COR-L47 (cell line): ENCODE results near the gene SND1.
A peak's percentile ranks its signal among the peaks of the same experiment; 100 is the strongest.
"Not testable (repeated sequence)": the region's sequence is repeated elsewhere in the genome, so short reads cannot be mapped to it uniquely, and the experiment has no call there.

Experiments used
- DNase-seq: peaks from one replicate; lab custom pipeline; 2025; lab: John Stamatoyannopoulos, UW

The SND1 gene

GRCh38 chr7:127652333-127653248, 597 bp downstream of the SND1 start:
- no peak for DNase-seq

DNA sequence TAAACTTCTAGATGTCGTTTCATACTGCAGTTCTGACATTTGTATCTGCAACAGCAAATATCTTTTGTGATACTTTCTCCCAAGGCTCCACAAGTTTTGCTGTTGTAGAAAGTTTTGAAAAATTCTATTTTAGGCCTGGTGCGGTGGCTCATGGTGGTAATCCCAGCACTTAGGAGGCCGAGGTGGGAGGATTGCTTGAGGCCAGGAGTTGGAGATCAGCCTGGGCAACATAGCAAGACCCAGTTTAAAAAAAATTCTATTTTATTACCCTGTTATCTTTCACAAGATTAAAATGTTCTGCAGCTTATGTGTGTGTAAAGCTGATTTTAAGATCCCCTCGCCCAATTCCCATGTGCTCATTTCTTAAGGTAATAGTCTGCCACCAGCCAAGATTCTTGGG, 1.4 kb downstream of the SND1 start:
- DNase-seq, result no peak

- no peak for DNase-seq
Measured at GRCh38 chr7:127654404-127655394, 2.7 kb downstream of the SND1 start.

GRCh38 chr7:127655720-127656119, 3.7 kb downstream of the SND1 start:
- no peak for DNase-seq

DNA sequence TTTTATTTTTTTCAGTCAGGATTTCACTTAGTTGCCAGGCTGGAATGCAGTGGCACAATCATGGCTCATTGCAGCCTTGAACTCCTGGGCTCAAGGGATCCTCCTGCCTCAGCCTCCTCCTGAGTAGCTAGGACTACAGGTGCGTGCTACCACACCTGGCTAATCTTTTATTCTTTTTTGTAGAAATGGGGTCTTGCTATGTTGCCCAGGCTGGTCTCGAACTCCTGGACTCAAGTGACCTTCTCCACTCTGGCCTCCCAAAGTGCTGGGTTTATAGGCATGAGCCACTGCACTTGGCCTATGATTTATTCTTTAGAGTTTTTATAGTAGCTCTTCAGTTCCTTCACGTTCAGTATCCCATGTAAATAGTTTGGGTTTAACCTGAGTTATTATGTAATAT, 5.5 kb downstream of the SND1 start:
- DNase-seq, result no peak

DNA sequence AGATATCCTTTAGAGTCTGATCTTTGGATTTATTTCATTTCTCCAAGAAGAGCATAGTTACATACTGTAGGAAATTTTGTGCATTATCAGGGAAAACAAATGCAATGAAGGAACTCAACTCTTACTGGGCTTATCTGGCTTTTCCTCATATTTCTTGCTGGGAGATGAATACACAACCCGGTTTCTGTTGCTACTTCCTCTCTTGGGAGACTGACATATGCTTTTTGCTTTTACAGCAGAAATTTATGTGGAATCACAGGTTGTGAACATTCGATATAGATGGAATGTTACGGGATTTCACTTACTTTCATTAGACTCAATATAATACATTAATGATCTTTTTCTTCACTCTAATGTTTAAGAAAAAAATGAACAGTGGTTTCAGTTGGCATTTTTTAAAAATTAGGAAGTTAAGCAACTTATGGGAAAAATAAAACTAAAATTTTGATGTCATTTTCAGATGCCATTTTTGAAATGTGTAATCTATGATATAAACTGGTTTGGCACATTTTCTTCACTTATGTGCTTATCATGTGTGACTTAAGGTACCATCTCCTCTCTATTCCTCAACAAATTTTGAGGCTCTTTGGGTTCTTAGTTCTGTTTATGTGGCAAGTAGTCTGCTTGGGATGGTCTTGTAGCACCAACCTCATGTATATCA, 7.1 kb downstream of the SND1 start:
- no peak for DNase-seq

DNA sequence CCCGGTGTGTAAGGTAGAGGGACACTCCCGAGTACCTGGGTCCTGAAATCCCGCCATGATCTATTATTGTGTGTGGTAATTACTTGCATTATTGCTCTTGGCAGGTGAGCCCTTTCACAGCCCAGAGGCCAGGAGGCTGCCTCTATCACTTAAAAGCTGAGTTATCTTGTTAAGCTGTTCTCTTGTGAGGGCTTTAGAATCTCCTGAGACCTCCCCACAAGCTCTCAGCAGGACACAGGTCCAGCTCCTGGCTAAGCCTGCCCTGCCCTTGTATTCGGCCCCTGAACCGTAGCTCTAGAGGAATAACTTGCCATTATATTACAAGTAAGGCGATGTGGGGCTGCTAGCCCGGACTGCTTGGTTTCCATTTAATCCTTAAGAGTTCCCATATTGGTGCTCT, 13.9 kb downstream of the SND1 start:
- DNase-seq, result no peak

DNA sequence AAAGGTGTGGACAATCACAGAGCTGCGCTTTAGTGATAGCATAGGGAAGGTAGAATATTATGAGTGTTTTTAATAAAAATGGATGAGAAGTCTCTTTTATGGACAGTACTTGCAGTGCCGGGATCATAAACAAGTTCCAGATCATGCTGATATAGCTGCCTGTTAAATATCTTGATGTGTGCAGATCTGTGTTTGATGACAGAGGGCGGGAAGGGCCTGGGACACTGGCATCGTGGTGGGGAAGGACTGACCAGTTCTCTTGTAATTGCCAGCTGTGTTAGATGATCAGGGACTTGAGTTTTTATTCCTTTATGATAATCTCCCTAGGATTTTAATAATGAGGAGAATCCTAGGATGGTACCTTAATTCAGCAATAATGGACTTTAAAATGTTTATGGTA, 14.6 kb downstream of the SND1 start:
- DNase-seq, result no peak

GRCh38 chr7:127667017-127667670, 15.2 kb downstream of the SND1 start:
- DNase-seq, result no peak

GRCh38 chr7:127667759-127668530, 16.0 kb downstream of the SND1 start:
- no peak for DNase-seq

DNA sequence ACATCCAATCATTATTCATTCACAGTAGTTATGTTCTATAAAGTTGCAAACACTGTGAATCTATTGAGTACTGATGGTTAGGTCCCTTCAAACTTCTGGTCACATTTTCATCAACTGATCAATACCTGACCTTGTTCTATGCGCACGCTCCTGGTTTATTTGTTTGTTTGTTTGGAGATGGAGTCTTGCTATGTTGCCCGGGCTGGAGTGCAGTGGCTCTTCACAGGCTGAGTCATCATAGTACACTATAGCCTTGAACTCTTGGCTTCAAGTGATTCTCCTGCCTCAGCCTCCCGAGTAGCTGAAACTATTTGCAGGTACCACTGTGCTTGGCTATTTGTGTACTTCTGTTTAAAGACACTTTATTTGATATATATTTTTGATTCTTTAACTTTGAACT, 19.3 kb downstream of the SND1 start:
- no peak for DNase-seq

- no peak for DNase-seq
Measured at GRCh38 chr7:127673902-127674301, 21.9 kb downstream of the SND1 start.

- no peak for DNase-seq
Measured at GRCh38 chr7:127674361-127674760, 22.4 kb downstream of the SND1 start.

GRCh38 chr7:127674923-127675322, 22.9 kb downstream of the SND1 start:
- DNase-seq, result not testable (repeated sequence)

DNA sequence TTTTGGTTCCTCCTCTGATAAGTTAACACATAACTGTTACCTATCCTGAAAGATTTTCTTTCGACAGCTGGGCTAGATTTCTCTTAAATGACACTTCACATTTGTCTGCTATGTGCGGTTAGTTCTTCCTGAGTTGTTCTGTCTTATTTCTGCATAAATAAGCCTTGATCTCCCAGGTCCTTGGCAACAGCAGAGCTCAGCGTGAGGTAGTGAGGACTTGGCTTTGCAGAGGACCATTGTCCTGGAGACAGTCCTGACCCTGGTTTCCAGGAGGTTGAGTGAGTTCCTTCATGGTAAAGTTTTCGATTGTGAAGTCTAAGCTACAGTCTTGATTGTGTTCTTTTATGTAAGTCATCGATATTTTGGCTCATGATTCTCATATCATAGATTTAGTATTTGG, 23.7 kb downstream of the SND1 start:
- DNase-seq, result no peak

- DNase-seq, result no peak
Measured at GRCh38 chr7:127677433-127678230, 25.6 kb downstream of the SND1 start.

DNA sequence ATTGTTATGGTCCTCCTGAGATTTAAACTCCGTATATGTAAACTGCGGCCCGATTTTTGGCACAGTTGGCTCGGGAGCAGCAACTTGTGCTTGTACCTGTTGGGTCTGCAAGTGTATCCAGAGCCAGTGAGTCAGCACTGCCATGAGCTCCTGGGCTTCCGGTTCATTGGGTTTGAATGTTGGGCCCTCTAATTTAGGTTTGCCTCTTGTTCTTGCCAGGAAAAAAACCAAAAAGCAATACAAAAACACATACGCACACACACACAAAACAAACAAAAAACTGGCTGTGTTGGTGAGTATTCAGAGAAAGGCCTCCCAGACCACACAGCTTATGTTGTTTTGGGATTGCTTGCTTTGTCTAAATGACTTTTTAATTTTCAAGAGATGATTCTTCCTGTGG, 26.3 kb downstream of the SND1 start:
- DNase-seq, result peak; percentile 62

DNA sequence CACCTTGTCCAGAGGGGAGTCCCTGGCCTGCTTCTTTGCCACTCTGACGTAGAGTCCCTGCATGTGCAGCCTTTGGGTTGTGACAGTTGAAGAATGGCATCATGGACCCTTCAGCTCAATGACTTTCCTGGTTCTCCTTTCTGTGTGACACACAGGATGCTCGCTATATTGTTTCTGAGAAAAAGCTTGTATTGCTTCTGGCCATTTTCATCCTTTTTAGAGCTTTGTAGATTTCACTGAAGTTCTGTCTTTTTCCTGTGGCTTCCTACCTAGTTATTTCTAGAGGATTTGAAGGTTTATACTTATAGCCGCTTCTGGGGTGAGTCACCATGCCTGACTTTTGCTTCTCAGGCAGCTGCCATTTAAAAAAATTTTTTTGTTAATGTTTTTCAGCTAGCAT, 27.0 kb downstream of the SND1 start:
- no peak for DNase-seq

DNA sequence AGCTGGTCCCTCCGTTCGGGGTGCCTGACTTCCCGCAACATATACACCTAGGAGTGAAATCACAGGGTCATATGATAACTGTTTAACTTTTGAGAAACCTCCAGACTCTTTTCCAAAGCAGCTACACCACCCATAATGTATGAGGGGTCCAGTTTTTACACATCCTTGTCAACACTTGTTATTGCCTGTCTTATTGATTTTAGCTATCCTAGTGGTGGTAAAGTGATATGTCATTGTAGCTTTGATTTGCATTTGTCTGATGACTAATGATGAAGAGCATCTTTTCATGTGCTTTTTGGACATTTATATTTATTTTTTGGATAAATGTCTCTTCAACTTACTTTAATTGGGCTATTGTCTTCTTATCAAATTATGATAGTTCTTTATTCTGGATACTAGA, 29.0 kb downstream of the SND1 start:
- no peak for DNase-seq

DNA sequence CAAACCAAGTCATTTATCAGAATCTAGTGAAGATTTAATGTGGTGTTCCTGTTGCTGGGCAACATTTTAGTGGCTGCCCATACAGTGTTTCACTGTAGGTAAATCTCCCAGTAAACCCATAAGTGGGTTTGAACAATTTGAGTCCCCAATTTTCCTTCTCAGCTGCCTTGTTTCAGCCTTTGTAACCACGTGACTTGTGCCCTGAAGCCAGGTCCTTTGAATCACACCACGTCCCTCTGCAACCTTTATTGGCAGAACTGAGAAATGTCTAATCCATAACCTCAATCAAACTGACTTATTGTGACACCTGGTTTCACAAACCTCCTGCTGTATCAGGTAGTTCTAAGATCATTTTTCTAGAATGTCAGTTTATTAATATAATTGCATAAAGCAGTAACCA, 30.1 kb downstream of the SND1 start:
- no peak for DNase-seq
